ENCODE results near the gene ERP44. TPM values are rescaled to one million over a fixed set of nuclear protein-coding genes. Genes with fewer than 3 reads are reported as not detected.

The ERP44 gene
- total RNA-seq, 4 donors from 2014 or later, result 10.1 to 15.7 (median 13.0) TPM

DNA sequence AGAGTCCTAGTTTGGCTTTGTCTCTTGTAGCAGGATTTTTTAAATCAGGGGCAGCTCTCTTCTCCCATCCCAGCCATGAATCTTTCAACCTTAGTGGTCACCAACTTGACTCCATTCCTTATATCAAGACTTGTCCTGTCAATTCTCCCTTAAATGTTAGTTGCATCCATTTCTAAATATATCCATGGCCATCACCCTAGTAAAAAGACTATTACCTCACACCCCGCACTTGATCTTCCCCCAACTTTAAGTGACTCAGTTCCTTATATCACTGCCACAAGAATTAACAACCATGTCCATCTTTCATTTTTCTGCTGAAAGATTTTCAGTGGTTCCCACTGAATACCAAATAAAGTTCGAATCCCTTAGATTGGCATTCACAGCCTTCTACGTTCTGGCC, 125.3 kb downstream of the ERP44 start:
- WGBS, 2 donors, result 97 to 98% methylated on average over 3 of the region's 3 CpGs
- TF ChIP-seq POLR2A (IDR thresholded peaks at IDR 0.05), result no peak
- TF ChIP-seq, protein P1, sequence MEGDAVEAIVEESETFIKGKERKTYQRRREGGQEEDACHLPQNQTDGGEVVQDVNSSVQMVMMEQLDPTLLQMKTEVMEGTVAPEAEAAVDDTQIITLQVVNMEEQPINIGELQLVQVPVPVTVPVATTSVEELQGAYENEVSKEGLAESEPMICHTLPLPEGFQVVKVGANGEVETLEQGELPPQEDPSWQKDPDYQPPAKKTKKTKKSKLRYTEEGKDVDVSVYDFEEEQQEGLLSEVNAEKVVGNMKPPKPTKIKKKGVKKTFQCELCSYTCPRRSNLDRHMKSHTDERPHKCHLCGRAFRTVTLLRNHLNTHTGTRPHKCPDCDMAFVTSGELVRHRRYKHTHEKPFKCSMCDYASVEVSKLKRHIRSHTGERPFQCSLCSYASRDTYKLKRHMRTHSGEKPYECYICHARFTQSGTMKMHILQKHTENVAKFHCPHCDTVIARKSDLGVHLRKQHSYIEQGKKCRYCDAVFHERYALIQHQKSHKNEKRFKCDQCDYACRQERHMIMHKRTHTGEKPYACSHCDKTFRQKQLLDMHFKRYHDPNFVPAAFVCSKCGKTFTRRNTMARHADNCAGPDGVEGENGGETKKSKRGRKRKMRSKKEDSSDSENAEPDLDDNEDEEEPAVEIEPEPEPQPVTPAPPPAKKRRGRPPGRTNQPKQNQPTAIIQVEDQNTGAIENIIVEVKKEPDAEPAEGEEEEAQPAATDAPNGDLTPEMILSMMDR (IDR thresholded peaks at IDR 0.05), result no peak
- intact Hi-C loops (cut with DNase I; ENCODE audit: low total_unique reads), result no loop called here

DNA sequence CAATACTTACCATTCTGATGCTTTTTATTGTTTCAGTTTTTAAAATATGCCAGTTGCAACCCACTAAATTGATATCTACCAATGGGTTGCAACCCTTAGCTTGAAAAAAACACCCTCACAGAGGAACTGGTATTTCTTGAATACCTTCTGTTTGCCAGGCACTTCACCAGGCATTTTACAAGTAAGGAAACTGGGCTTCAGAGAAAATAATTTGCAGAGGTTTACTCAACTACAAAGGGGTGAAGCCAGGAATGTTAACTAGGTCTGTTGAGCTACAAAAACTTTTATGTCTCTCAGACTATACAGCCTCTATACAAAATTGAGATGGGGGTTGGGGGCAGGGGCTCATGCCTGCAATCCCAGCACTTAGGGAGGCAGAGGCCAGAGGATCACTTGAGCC, 127.4 kb downstream of the ERP44 start:
- H3K4me3 ChIP-seq (ENCODE audit: low read depth, poor library complexity, severe bottlenecking), result no peak overlapping the region
- DNase-seq (ENCODE audit: low spot score in 2 of 2), result no peak
- intact Hi-C loops (cut with DNase I; ENCODE audit: low total_unique reads), result no loop called here
- TF ChIP-seq, protein P1 (IDR thresholded peaks at IDR 0.05), result no peak
- no peak for TF ChIP-seq POLR2A (IDR thresholded peaks at IDR 0.05)

More for the DNA sequence above, 125.3 kb downstream of the ERP44 start:
- DNase-seq (ENCODE audit: low spot score in 2 of 2), result no peak
- no peak overlapping the region for H3K4me3 ChIP-seq (ENCODE audit: low read depth, poor library complexity, severe bottlenecking)

DNA sequence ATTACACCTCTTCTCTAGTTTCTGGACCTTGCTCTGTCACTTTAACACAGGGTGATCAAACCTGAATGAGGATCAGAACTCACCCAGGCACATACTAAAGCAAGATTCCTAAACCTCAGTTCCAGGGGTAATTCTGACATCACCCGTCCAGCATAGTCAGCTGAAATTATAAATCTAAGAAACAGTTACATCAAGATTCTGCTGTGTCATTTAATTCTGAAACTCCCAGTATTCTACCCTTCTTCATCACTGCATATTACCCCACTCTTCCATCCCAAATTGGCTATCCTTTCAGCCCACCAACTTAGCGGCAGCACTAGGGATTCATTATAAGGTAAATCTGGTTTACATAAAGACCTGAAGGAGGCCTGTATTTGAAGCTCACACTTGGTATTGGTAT, 128.3 kb downstream of the ERP44 start:
- intact Hi-C loops (cut with DNase I; ENCODE audit: low total_unique reads), result no loop called here
- no peak for DNase-seq (ENCODE audit: low spot score in 2 of 2)
- WGBS, 2 donors, result 97 to 98% methylated on average over 2 of the region's 2 CpGs
- TF ChIP-seq, protein P1 (IDR thresholded peaks at IDR 0.05), result no peak
- H3K4me3 ChIP-seq (ENCODE audit: low read depth, poor library complexity, severe bottlenecking), result no peak overlapping the region

DNA sequence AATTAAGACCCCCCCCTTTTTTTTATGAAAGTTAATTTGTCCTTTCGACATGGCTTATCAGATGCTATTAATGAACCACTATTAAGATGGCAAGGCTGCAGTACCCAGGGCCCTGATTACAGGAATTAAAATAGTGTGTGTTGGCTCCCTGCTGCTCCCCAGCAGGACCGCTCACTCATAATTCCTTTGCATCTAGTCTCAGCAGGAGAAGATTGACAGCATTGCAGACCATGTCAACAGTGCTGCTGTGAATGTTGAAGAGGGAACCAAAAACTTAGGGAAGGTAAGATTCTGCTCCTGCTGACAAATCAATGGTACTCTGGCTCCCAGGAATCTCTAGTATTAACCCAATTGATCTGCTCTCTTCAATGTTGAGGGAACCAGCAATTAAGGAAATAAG, 131.3 kb downstream of the ERP44 start:
- TF ChIP-seq, protein P1 (IDR thresholded peaks at IDR 0.05), result no peak
- TF ChIP-seq POLR2A (IDR thresholded peaks at IDR 0.05), result no peak

DNA sequence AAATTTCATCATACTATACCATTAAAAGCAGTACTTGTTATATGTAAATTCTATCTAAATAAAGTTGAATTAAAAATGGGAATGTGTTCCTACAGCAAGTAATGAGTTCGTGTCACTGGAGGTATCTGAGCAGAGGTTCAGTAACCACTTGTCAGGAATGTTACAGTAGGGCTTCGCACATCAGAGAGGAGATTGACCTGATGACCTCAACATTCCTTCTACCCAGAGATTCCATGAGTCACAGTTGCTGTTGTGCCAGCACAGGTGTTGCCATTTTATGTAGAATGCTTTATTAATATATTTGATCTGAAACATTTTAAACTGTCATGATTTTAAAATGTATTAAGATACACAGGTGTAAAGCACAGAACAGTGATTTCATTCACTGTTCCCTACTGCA, 132.1 kb downstream of the ERP44 start:
- TF ChIP-seq, protein P1 (IDR thresholded peaks at IDR 0.05), result no peak
- TF ChIP-seq POLR2A (IDR thresholded peaks at IDR 0.05), result no peak
- no peak overlapping the region for H3K4me3 ChIP-seq (ENCODE audit: low read depth, poor library complexity, severe bottlenecking)
- intact Hi-C loops (cut with DNase I; ENCODE audit: low total_unique reads), result no loop called here
- WGBS, 2 donors, result 61 to 66% methylated on average over 2 of the region's 2 CpGs
- no peak for DNase-seq (ENCODE audit: low spot score in 2 of 2)

More for the DNA sequence above, 131.3 kb downstream of the ERP44 start:
- WGBS, 2 donors, result 85 to 96% methylated on average over 2 of the region's 2 CpGs
- intact Hi-C loops (cut with DNase I; ENCODE audit: low total_unique reads), result no loop called here
- no peak for DNase-seq (ENCODE audit: low spot score in 2 of 2)
- H3K4me3 ChIP-seq (ENCODE audit: low read depth, poor library complexity, severe bottlenecking), result no peak overlapping the region

DNA sequence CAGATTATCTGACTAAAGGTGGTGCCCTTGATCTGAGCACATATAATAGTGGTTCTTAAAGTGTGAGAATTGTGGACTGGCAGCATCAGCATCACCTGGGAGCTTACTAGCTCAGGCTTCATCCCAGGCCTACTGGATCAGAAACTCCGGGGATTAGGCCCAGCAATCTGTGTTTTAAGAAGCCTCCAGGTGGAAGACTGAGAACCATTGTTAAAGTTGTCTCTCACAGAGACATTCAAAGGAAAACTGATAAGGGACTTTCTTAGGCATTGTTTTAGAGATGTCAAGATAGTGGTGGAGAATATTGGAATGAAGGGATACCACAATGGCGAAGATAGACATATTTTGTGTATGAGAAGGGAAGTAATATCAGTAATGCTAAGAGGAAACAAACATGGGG, 132.8 kb downstream of the ERP44 start:
- DNase-seq (ENCODE audit: low spot score in 2 of 2), result no peak
- 76 to 100% methylated on average over 2 of the region's 2 CpGs for WGBS, 2 donors
- H3K4me3 ChIP-seq (ENCODE audit: low read depth, poor library complexity, severe bottlenecking), result no peak overlapping the region
- no peak for TF ChIP-seq POLR2A (IDR thresholded peaks at IDR 0.05)
- TF ChIP-seq, protein P1 (IDR thresholded peaks at IDR 0.05), result no peak
- intact Hi-C loops (cut with DNase I; ENCODE audit: low total_unique reads), result no loop called here

Data from lower leg skin (tissue), 4 donors.